SHP77 treated with DMSO at 0.1 percent for 48 hours (cell line): Measurements from ENCODE around the gene UBE2C.

Experiments used
- DNase-seq: peaks from one replicate; lab custom pipeline; 2025; lab: John Stamatoyannopoulos, UW

The UBE2C gene

GRCh38 chr20:45833030-45833882 is 20.8 kb downstream of the UBE2C start, which contains the start of gene SNX21:
TSS of gene SNX21 (plus strand) at chr20:45833799. CDS start at chr20:45833920, 121 bp downstream.
- DNase-seq, result peak; percentile 18

GRCh38 chr20:45833883-45834796 is 21.7 kb downstream of the UBE2C start:
- peak; percentile 15 for DNase-seq

DNA sequence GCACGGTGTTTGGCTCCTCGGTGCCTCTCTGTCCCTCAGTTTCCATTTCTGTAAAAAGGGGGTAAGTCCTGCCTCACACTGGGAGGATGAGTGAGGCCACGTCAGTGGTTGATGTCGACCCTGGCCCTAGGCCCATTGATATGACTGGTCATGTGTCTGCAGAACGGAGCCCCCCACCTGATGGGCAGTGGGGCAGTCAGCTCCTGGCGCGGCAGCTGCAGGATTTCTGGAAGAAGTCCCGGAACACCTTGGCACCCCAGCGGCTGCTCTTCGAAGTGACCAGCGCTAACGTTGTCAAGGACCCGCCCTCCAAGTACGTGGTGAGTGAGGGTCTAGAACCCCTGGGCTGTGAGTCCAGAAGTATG is 22.3 kb downstream of the UBE2C start:
- DNase-seq, result no peak

GRCh38 chr20:45835329-45835765 is 22.9 kb downstream of the UBE2C start:
- DNase-seq, result no peak

DNA sequence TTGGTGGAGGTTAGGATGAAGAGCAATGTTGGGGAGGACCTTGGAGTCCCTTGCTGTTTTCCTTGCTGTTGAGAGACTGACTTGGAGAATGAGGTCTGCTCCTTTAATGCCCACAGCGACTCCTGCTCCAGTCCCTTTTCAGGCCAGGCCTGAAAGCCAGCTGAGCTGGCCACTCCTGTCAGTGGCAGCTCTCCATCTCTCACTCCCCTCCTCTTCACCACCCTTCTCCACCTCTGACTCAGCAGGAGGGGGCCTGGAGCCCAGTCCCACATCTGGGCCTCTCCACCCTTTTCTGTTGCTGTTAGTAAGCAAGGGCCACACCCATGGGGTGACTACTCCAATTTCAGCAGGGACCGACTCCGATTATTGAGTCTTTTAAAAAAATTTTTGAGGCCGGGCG is 23.4 kb downstream of the UBE2C start:
- no peak for DNase-seq

- DNase-seq, result no peak
These were observed 24.4 kb downstream of the UBE2C start for GRCh38 chr20:45836841-45837240.

- no peak for DNase-seq
These were observed 28.3 kb downstream of the UBE2C start for GRCh38 chr20:45840700-45841198.

DNA sequence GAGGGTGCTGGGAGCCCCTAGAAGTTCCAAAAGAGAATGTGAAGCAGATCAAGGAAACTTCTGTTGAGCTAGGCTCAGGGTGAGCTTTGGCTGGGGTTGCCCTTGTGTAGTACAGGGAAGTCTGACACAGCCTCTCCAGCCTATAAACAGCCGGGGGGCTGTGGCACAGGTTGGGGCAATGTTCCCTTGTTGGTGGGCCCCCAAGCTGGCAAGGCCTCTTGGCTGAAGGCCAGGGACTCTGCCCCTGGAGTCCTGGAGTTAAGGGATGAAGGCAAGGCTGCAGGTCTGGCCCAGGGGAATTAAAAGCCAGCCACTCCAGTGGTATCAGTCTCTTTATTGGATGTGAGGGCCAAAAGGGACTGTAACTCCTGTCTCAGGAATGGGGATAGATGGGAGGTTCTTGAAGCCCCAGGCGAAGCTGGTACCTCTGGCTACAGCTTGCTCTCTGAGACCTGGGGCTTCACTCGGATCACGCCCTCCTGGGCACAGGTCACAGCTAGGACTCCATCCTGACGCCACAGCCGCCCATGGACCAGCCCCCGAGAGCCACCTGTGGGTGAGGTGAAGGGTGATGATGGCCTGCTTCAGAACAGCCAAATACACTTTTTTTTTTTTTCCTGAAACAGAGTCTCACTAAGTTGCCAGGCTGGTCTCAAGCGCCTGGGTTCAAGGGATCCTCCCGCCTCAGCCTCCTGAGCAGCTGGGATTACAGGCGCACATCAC is 29.1 kb downstream of the UBE2C start:
- DNase-seq, result no peak

DNA sequence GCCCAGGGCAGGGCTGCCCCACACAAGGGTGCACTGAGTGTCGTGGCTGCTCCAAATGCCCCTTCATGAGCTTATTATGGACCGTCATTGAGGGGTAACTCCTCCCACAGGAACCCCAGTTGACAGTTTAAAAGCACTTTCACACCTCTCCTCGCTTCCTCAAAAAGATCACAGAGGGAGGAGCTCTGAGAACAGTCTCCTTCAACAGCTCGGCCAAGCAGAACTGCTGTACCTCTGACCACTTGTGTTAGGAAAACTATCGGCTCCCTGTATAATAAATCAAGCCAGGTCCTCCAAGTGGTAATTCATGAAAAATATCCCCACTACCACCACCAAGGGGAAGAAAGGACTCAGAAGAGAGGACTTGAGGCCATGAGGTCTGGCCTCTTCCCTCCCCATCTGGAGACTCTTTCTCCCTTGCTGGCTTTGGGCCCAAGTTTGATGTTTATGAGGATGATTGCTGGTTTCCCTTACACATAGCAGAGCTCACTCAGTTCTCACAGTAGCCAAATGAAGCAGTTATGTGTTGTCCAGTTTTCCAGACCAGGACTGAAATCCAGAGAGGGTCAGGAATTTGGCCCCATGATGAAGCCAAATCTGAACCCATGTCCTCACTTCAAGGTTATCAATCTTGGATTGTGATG is 29.8 kb downstream of the UBE2C start:
- no peak for DNase-seq

DNA sequence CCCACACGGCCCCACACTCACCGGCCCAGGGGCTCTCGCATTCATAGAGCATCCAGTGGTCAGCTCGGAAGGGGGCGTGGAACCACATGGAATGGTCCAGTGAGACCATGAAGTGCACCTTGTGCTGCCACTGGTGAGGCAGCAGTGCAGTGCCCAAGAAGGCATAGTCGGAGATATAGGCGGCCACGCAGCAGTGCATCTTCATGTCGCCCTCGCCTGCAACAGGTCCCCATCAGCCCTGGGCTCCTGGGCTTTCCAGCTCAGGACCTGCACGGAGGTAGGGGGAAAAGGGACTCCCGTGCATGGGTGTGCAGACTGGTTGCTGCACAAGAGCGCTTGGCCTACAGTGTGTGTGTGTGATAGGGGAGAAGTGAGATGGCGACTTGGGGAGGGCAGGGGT is 31.1 kb downstream of the UBE2C start:
- no peak for DNase-seq

GRCh38 chr20:45845452-45845851 is 33.0 kb downstream of the UBE2C start:
- DNase-seq, result no peak

DNA sequence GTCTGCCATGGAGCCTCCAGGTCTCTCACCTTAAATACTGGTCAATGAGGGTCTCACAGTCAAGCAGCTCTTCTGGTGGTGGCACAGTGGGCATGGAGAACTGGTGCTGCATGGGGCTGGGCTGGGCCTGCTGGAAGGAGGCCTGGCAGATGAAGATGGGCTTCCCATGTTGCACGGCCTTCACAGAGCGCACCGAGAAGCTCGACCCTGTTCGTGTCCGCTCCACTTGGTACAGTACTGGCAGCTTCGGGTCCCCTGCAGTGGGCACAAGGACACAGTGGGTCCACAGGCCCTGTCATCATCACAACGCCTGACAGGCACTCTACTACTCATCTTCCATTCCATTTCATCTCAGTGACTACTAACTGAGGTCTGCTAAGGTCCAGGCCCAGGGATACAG is 36.0 kb downstream of the UBE2C start:
- no peak for DNase-seq

DNA sequence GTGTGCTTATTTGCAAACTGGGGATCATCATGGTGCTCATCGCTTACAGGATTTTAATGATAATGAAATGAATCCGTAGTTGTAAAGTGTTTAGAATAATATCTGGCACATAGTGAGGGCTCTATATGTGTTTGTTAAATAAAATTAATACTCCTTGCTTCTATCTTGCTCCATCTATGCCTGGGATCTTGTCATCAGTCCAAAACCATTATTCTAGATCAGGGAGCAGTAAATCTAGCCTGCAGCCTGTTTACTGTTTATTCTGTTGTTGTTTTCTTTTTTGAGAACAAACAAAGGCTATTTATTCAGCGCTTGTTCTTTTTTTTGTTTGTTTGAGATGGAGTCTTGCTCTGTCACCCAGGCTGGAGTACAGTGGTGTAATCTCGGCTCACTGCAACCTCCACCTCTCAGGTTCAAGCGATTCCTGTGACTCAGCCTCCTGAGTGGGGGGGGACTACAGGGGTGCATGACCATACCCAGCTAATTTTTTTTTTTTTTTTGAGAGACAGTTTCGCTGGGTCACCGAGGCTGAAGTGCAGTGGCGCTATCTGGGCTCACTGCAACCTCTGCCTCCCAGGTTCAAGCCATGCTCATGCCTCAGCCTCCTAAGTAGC is 36.6 kb downstream of the UBE2C start:
- no peak for DNase-seq

DNA sequence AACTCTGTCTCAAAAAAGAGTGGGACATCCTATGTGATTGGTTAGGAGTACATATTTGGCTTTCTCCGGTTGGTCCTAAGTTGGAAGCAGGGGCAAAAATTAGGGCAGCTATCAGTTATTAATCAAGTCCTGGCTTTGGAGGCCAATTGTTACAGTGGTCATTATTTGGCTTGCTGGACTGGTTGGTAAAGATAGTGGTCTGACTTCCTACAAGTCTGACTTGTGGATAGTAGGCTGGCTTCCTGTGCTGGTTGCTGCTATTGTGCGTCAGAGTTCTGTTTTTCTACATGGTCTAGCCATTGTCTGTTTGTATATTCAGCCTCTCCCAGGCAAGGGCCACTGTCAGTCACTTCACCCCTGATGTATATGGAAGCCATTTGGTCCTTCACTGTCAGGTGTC is 37.8 kb downstream of the UBE2C start:
- no peak for DNase-seq

DNA sequence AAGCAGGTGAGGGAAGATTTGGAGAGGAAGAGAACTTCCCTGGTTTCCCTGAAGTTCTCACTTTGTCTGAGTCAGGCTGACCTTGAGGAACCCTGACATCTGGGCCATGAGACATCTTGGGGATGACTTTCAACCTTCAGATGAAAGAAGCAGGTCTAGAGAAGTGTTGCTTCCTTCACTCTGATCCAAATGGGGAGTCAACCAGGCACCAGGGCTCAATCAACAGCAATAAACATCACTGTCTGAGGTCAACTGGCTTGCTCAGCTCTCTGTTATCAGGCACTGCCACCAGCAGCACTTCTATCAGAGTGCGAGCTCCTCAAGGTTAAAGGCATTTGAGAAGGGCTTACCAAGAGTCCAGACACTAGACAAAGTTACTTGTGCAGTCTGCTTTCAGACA is 38.5 kb downstream of the UBE2C start:
- DNase-seq, result no peak

DNA sequence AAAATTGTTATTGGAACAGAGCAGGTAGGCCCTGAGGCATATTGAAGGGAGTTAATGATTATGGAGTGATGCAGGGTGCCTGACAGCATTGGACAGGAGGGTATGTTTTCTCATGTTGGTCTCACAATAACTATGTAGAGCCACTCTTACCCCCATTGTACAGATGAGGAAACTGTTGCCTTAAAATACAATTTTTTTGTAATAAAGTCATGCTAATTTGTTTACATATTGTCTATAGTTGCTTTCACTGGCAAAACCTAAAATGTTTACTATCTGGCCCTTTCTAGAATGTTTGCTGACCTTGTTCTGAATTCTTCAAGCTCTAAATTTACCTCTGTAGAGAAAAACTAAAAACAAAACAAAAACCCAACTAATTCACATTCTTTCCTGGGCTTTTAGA is 39.1 kb downstream of the UBE2C start:
- no peak for DNase-seq

DNA sequence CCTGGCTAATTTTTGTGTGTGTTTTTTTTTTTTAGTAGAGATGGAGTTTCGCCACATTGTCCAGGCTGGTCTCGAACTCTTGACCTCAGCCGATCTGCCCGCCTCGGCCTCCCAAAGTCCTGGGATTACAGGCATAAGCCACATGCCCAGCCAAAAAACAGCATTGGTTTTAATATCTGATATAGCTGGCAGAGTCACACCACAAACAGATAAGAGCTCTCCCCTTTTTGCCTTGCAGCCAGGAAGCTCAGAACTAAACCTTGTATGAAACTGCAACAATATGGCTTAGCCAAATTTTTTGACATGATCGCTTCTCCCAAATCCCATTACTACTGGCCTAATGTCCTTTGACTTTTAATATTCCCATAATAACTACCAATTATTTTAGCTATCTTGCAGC is 39.9 kb downstream of the UBE2C start:
- no peak for DNase-seq

DNA sequence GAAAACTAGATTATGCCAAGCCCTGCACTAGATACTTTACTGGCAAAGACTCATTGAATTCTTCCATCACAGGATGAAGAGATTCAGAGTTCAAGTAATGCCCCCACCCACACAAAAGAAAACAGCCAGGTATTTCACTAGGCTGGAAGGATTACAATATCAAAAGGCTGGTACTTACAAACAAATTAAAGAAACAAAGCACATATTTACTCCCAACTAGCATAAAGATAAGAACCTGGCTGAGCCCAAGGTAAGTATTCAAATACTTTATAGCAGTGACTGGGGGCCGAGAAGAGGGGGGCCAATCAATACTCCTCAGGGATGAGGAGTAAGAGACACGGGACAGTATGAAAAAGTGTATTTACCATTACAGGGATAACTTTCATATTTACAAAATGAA is 41.0 kb downstream of the UBE2C start:
- no peak for DNase-seq

- DNase-seq, result peak; percentile 97
These were observed 44.9 kb downstream of the UBE2C start, which contains the start of the genes ACOT8 and ZSWIM3 for GRCh38 chr20:45857114-45857881. TSS of gene ACOT8 (minus strand) at chr20:45857392. CDS start at chr20:45857315, 77 bp downstream. TSS of gene ZSWIM3 (plus strand) at chr20:45857614. CDS start at chr20:45857826, 212 bp downstream.

DNA sequence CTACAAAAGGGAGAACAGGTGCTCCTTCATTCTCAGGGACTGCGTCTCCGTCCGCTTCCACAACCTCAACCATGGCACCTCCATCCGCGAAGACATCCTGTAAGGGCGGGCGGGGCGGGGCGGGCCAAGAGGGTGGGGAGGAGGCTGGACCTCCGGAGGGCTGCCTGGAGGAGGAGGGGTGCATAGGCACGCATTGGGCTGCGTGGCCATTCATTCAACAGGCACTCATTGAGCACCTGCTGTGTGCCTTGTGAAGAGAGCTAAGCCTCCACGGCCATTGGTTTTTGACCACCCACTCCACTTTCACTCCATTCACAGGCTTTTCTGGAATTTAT is 45.4 kb downstream of the UBE2C start:
- no peak for DNase-seq
